Effector memory CD8-positive, alpha-beta T cell (primary cell): ENCODE results near the gene AGXT2.
"Not testable (repeated sequence)": the region's sequence is repeated elsewhere in the genome, so short reads cannot be mapped to it uniquely, and the experiment has no call there.

Source experiments
- ATAC-seq: fragments of 150-1000 bp; cut with Tn5 transposase; replicated peaks from 2 replicates; pipeline ENCODE4 v1.10.0; 2021; ENCODE audit warnings: mild to moderate bottlenecking, moderate library complexity
- DNase-seq, 3 experiments: peaks; one replicate each; pipeline ENCODE4 v3.0.0; 2021
- H3K27ac Mint-ChIP-seq, 2 donors: one replicate each; pipeline ENCODE4 v1.8.0; 2022; ENCODE audit warnings: mild to moderate bottlenecking in 2 of 2, mixed read lengths in 2 of 2, moderate library complexity in 2 of 2
- H3K27me3 Mint-ChIP-seq, 2 donors: one replicate each; pipeline ENCODE4 v1.8.0; 2022; ENCODE audit warnings: mixed read lengths in 2 of 2
- H3K36me3 Mint-ChIP-seq: one replicate; pipeline ENCODE4 v1.8.0; 2022; ENCODE audit warnings: mild to moderate bottlenecking, moderate library complexity, mixed read lengths; ENCODE audit not compliant: insufficient read depth
- H3K4me1 Mint-ChIP-seq, 2 donors: one replicate each; pipeline ENCODE4 v1.8.0; 2022; ENCODE audit warnings: low read depth in 2 of 2, mixed read lengths in 2 of 2
- H3K4me3 Mint-ChIP-seq, 2 donors: one replicate each; pipeline ENCODE4 v1.8.0; 2022; ENCODE audit warnings: mild to moderate bottlenecking in 2 of 2, mixed read lengths in 2 of 2, moderate library complexity in 2 of 2
- H3K9me3 Mint-ChIP-seq, 2 donors: one replicate each; pipeline ENCODE4 v1.8.0; 2022; ENCODE audit warnings: mixed read lengths in 2 of 2

The AGXT2 gene

GRCh38 chr5:35042781-35043180 lies 5.0 kb downstream of the AGXT2 start:
- ATAC-seq = no peak
- no peak for DNase-seq
- Mint-ChIP-seq H3K9me3 (no peaks in the 10 kb centered on the region), H3K27ac (no peak overlapping the region), H3K27me3 (peaks cover 24 to 37% of the 10 kb centered on the region in 2 donors), H3K36me3 (no peaks in the 10 kb centered on the region), H3K4me3 (no peak overlapping the region), H3K4me1 (no peaks in the 10 kb centered on the region)

- H3K27ac Mint-ChIP-seq = no peak overlapping the region
- ATAC-seq (no peak), DNase-seq (no peak)
- no peaks in the 10 kb centered on the region for H3K4me1 Mint-ChIP-seq
- no peaks in the 10 kb centered on the region for H3K36me3 Mint-ChIP-seq
- no peak overlapping the region for H3K4me3 Mint-ChIP-seq
- no peaks in the 10 kb centered on the region for H3K9me3 Mint-ChIP-seq
- peaks cover 17 to 47% of the 10 kb centered on the region in 2 donors for H3K27me3 Mint-ChIP-seq
Observed at GRCh38 chr5:35041261-35041660, 6.5 kb downstream of the AGXT2 start.

GRCh38 chr5:35038891-35039290 lies 8.9 kb downstream of the AGXT2 start:
- H3K27ac Mint-ChIP-seq = no peak overlapping the region
- H3K36me3 Mint-ChIP-seq = no peaks in the 10 kb centered on the region
- no peak for ATAC-seq
- no peak overlapping the region for H3K4me3 Mint-ChIP-seq
- no peak for DNase-seq
- no peaks in the 10 kb centered on the region for H3K9me3 Mint-ChIP-seq
- peaks cover 21 to 58% of the 10 kb centered on the region in 2 donors for H3K27me3 Mint-ChIP-seq
- H3K4me1 Mint-ChIP-seq = no peaks in the 10 kb centered on the region

- H3K4me1 Mint-ChIP-seq = no peaks in the 10 kb centered on the region
Observed at GRCh38 chr5:35036536-35036935, 11.2 kb downstream of the AGXT2 start.

DNA sequence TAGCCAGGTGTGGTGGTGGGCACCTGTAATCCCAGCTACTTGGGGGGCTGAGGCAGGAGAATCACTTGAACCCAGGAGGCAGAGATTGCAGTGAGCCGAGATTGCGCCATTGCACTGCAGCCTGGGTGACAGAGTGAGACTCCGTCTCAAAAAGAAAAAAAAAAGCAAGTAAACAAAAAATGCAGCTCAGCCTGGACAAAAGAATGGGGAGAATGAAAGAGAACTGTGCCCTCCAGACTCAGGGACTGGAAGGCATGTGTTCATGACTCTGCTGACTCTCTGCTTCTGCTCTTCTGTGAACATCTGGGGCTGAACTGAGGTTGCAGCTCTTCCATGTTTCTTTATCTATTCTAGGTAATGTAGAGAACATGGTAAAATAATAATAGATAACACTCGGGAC lies 11.8 kb downstream of the AGXT2 start:
- H3K4me3 Mint-ChIP-seq, DNase-seq, H3K4me1 Mint-ChIP-seq, H3K36me3 Mint-ChIP-seq, H3K9me3 Mint-ChIP-seq, H3K27ac Mint-ChIP-seq, ATAC-seq: not testable (repeated sequence)
- peaks cover 29 to 69% of the 10 kb centered on the region in 2 donors for H3K27me3 Mint-ChIP-seq

More at GRCh38 chr5:35036536-35036935, 11.2 kb downstream of the AGXT2 start:
- no peak for DNase-seq
- Mint-ChIP-seq H3K4me3 (no peak overlapping the region), H3K36me3 (no peaks in the 10 kb centered on the region), H3K9me3 (no peaks in the 10 kb centered on the region), H3K27ac (no peak overlapping the region), H3K27me3 (peaks cover 29 to 74% of the 10 kb centered on the region in 2 donors)
- ATAC-seq = no peak

GRCh38 chr5:35035271-35035670 lies 12.5 kb downstream of the AGXT2 start:
- no peak overlapping the region for H3K27ac Mint-ChIP-seq
- ATAC-seq (no peak), DNase-seq (no peak)
- no peaks in the 10 kb centered on the region for H3K4me1 Mint-ChIP-seq
- peaks cover 31 to 63% of the 10 kb centered on the region in 2 donors for H3K27me3 Mint-ChIP-seq
- no peak overlapping the region for H3K4me3 Mint-ChIP-seq
- no peaks in the 10 kb centered on the region for H3K9me3 Mint-ChIP-seq
- no peaks in the 10 kb centered on the region for H3K36me3 Mint-ChIP-seq

GRCh38 chr5:35032356-35032755 lies 15.4 kb downstream of the AGXT2 start:
- Mint-ChIP-seq H3K4me1 (no peaks in the 10 kb centered on the region), H3K27me3 (peaks cover 34 to 65% of the 10 kb centered on the region in 2 donors), H3K36me3 (no peaks in the 10 kb centered on the region), H3K27ac (no peak overlapping the region), H3K4me3 (no peak overlapping the region), H3K9me3 (no peaks in the 10 kb centered on the region)
- DNase-seq = no peak
- ATAC-seq = no peak

- no peaks in the 10 kb centered on the region for H3K9me3 Mint-ChIP-seq
- no peak for DNase-seq
- H3K27me3 Mint-ChIP-seq = peaks cover 34 to 60% of the 10 kb centered on the region in 2 donors
- no peaks in the 10 kb centered on the region for H3K36me3 Mint-ChIP-seq
- H3K4me3 Mint-ChIP-seq = no peak overlapping the region
- no peak overlapping the region for H3K27ac Mint-ChIP-seq
- ATAC-seq = no peak
- no peaks in the 10 kb centered on the region for H3K4me1 Mint-ChIP-seq
Observed at GRCh38 chr5:35031276-35031675, 16.5 kb downstream of the AGXT2 start.

DNA sequence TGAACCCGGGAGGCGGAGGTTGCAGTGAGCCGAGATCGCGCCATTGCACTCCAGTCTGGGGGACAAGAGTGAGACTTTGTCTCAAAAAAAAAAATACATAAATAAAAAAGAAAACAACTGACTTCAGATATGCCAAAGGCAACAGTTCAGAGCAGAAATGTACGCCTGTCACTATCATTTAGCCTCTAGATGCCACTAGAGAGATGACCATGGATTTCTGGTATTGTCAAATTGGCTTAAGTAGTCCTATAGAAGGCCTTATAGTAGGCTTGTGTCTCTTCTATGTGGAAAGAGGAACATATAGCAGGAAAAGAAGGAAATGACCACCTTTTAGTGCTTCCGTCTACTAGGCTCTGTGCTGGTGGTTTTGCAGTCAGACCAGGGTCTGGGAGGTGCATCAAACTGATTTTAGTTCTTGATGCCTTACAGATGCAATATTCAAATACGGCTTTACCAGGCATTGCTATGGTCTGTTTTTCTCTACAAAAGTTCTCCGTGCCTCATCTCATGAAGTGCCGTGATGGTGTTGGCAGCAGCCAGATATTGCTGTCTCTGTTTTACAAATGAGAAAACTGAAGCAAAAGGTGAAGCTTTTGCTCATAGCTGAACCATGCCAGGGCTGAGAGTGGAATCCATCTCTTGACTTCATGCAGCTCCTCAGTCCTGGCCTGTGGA lies 17.2 kb downstream of the AGXT2 start:
- Mint-ChIP-seq H3K27me3 (peaks cover 34 to 66% of the 10 kb centered on the region in 2 donors), H3K4me1 (no peaks in the 10 kb centered on the region), H3K36me3 (no peaks in the 10 kb centered on the region), H3K9me3 (no peaks in the 10 kb centered on the region), H3K27ac (no peak overlapping the region), H3K4me3 (no peak overlapping the region)
- no peak for ATAC-seq
- DNase-seq = no peak

DNA sequence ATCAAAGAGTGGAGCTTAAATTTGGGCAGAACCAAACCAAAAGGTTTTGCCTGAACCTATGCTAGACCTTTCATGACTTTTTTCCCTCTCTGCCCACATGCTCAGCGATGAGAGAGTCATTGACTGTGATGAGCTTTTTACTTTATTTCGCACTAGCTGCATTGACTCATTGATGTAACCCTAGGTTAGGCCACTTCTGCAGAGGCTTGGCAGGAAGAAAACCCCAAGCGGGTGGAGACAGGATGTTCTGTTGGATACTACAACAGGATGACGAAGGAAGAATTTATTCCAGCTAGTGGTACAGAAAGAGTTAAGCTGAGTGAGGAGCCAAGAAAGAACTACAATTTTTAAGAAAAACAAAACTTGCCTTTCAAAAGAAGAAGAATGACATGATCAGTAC lies 18.4 kb downstream of the AGXT2 start:
- no peaks in the 10 kb centered on the region for H3K4me1 Mint-ChIP-seq
- no peak overlapping the region for H3K27ac Mint-ChIP-seq
- H3K27me3 Mint-ChIP-seq = peaks cover 29 to 61% of the 10 kb centered on the region in 2 donors
- no peaks in the 10 kb centered on the region for H3K9me3 Mint-ChIP-seq
- ATAC-seq = no peak
- no peak overlapping the region for H3K4me3 Mint-ChIP-seq
- H3K36me3 Mint-ChIP-seq = no peaks in the 10 kb centered on the region
- no peak for DNase-seq

DNA sequence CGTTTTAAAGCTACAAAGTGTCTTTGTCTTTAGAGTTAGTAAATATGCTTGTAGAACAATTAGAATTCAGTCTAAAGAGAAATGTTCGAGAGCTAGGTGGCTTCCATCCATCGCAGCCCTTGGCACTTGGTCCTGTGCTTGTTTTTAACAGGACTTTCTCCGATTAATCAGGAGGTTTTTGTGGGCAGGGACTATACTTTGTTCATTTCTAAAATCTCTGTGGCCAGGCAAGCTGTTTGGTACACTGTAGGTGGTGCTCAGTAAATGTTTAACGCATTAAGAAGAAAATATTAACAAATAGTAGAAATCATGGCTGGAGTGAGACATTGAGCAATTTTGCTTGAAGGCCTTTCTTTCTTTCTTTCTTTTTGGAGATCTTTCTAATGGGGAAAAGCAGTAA lies 20.8 kb downstream of the AGXT2 start:
- peaks cover 21 to 44% of the 10 kb centered on the region in 2 donors for H3K27me3 Mint-ChIP-seq

DNA sequence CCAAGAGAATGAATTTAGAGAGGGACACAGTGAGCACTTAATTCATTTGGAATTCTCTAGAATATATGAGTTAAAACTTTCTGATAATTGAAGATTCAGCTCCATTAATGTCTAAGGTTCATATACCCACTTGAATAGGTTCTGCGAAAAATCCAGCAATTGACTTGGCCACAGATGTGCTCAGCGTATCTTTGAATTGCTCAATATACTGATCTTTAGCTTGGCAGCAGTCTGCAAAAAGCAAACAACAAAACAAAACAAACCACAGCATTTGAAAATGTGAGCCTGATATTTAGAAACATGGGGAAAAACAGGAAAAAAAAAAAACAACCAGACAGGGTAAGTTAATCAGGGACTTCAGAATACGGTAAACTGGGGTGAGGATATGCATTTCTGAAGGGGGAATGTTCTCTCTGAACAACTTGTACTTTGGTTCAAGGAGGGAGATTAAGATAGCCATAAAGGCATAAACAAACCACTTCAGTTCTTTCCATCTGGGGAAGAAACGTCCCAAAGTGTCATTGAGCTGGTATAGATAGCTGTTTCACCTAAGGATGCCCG lies 21.4 kb downstream of the AGXT2 start:
- H3K36me3 Mint-ChIP-seq = no peaks in the 10 kb centered on the region
- DNase-seq (no peak), ATAC-seq (no peak)
- H3K27me3 Mint-ChIP-seq = peaks cover 21 to 44% of the 10 kb centered on the region in 2 donors
- H3K4me1 Mint-ChIP-seq = no peaks in the 10 kb centered on the region
- no peak overlapping the region for H3K4me3 Mint-ChIP-seq
- no peaks in the 10 kb centered on the region for H3K9me3 Mint-ChIP-seq
- no peak overlapping the region for H3K27ac Mint-ChIP-seq

More for the DNA sequence above, 20.8 kb downstream of the AGXT2 start:
- Mint-ChIP-seq H3K4me1 (no peaks in the 10 kb centered on the region), H3K9me3 (no peaks in the 10 kb centered on the region), H3K27ac (no peak overlapping the region), H3K36me3 (no peaks in the 10 kb centered on the region), H3K4me3 (no peak overlapping the region)
- no peak for ATAC-seq
- DNase-seq = no peak

DNA sequence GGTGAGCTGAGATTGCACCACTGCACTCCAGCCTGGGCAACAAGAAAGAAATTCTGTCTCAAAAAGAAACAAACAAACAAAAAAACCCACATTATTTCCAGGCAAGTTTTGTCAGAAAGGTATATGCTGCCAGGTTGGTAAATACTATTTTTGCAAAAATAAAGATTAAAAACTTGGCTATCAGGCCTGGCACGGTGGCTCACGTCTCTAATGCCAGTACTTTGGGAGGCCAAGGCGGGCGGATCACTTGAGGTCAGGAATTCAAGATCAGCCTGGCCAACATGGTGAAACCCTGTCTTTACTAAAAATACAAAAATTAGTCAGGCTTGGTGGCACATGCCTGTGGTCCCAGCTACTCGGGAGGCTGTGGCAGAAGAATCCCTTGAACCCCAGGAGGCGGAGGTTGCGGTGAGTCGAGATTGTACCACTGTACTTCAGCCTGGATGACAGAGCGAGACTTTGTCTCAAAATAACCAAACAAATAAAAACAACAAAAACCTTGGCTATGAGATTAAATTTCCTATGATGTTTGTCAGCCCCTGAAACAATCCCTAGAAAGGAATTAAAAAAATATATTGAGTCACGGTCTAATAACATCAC lies 22.7 kb downstream of the AGXT2 start:
- H3K27ac Mint-ChIP-seq = no peak overlapping the region
- H3K4me1 Mint-ChIP-seq = no peaks in the 10 kb centered on the region
- H3K4me3 Mint-ChIP-seq = no peak overlapping the region
- DNase-seq = no peak
- peaks cover 17 to 44% of the 10 kb centered on the region in 2 donors for H3K27me3 Mint-ChIP-seq
- no peaks in the 10 kb centered on the region for H3K36me3 Mint-ChIP-seq
- ATAC-seq = no peak
- no peaks in the 10 kb centered on the region for H3K9me3 Mint-ChIP-seq
